PC-3 (cell line): ENCODE measurements around the gene DRC1. TPM values are rescaled to one million over a fixed set of nuclear protein-coding genes. Genes with fewer than 3 reads are reported as not detected.

Source experiments
- ATAC-seq: fragments of 200-7000 bp; cut with Tn5 transposase; 2 replicates; pipeline ENCODE4 v1.9.1; 2020; ENCODE audit warnings: mild to moderate bottlenecking, moderate library complexity
- BruUV-seq: library from RNA; stranded (reverse); fragments of 400-500 nt; replicated peaks from 2 replicates; lab custom pipeline; 2021; lab: Mats Ljungman, UMichigan
- CTCF ChIA-PET: fragments of 300-600 bp; sonication (Branson Sonifier 250); formaldehyde crosslinking; loops from one replicate; lab custom pipeline; 2022; ENCODE audit warnings: antibody characterized with exemption; lab: Charles Lee
- POLR2A ChIA-PET: fragments of 300-600 bp; sonication (Branson Sonifier 250); formaldehyde crosslinking; loops from one replicate; lab custom pipeline; 2022; ENCODE audit warnings: antibody characterized with exemption; ENCODE audit not compliant: unreplicated experiment; lab: Charles Lee
- DNase-seq: peaks from one replicate; pipeline ENCODE4 v3.0.0-alpha.2; 2015
- H2AFZ ChIP-seq: fragments of 300-600 bp; sonication (generic); 2 replicates; pipeline ENCODE4 v1.6.0; 2016; ENCODE audit warnings: antibody characterized with exemption, low read length
- H3F3A ChIP-seq: fragments of 300-600 bp; sonication (generic); one replicate; pipeline ENCODE4 v1.6.0; 2017; ENCODE audit warnings: antibody characterized with exemption, low read length, control low read depth, mild to moderate bottlenecking; ENCODE audit not compliant: unreplicated experiment
- H3K27ac ChIP-seq: fragments of 300-600 bp; sonication (generic); 2 replicates; pipeline ENCODE4 v1.5.1; 2016; ENCODE audit warnings: mild to moderate bottlenecking, low read length
- H3K27me3 ChIP-seq: fragments of 300-600 bp; sonication (generic); 2 replicates; pipeline ENCODE4 v1.6.1; 2016; ENCODE audit warnings: low read length, mixed read lengths
- H3K36me3 ChIP-seq: fragments of 300-600 bp; sonication (generic); 2 replicates; pipeline ENCODE4 v1.6.1; 2016; ENCODE audit warnings: low read depth, mixed run types, low read length, mixed read lengths
- H3K4me1 ChIP-seq: fragments of 300-600 bp; sonication (generic); 2 replicates; pipeline ENCODE4 v1.5.1; 2016; ENCODE audit warnings: low read length; ENCODE audit not compliant: insufficient read depth
- H3K4me2 ChIP-seq: fragments of 300-600 bp; sonication (generic); 2 replicates; pipeline ENCODE4 v1.6.0; 2016; ENCODE audit warnings: low read length
- H3K4me3 ChIP-seq: fragments of 300-600 bp; sonication (generic); 2 replicates; pipeline ENCODE4 v1.5.1; 2016; ENCODE audit warnings: mild to moderate bottlenecking, low read length, mixed read lengths
- H3K79me2 ChIP-seq: fragments of 300-600 bp; sonication (generic); 2 replicates; pipeline ENCODE4 v1.6.1; 2017; ENCODE audit warnings: low read length, mixed read lengths
- H3K9ac ChIP-seq: fragments of 300-600 bp; sonication (generic); 2 replicates; pipeline ENCODE4 v1.6.0; 2016; ENCODE audit warnings: mild to moderate bottlenecking, low read length
- H3K9me2 ChIP-seq: fragments of 300-600 bp; sonication (generic); replicated peaks from 2 replicates; pipeline ENCODE4 v1.6.1; 2016; ENCODE audit warnings: mixed run types, low read length, mixed read lengths
- H3K9me3 ChIP-seq: fragments of 300-600 bp; sonication (generic); 2 replicates; pipeline ENCODE4 v1.6.1; 2016; ENCODE audit warnings: low read length, mixed read lengths
- H4K20me1 ChIP-seq: fragments of 300-600 bp; sonication (generic); 2 replicates; pipeline ENCODE4 v1.6.1; 2016; ENCODE audit warnings: low read length, mixed read lengths
- CTCF ChIP-seq: fragments of 300-600 bp; sonication (generic); conservative IDR thresholded peaks from 2 replicates; pipeline ENCODE4 v1.5.1; 2017; ENCODE audit warnings: antibody characterized with exemption, low read depth, mild to moderate bottlenecking, low read length
- EZH2 ChIP-seq: fragments of 300-600 bp; sonication (generic); IDR thresholded peaks from one replicate; pipeline ENCODE4 v1.6.1; 2017; ENCODE audit warnings: antibody characterized with exemption, mild to moderate bottlenecking, low read length; ENCODE audit not compliant: unreplicated experiment
- EZH2phosphoT487 ChIP-seq: fragments of 300-600 bp; sonication (generic); IDR thresholded peaks from 2 replicates; pipeline ENCODE4 v1.6.1; 2018; ENCODE audit warnings: mild to moderate bottlenecking, antibody characterized with exemption, low read length, borderline replicate concordance
- intact Hi-C: fragments of 100-400 bp; cut with micrococcal nuclease; formaldehyde crosslinking; loops from 2 replicates; pipeline ENCODE4 v1.9.0; 2023
- total RNA-seq: library from RNA; depleted of rRNA; stranded (reverse); fragments of >200 nt; gene quantifications from 2 replicates; pipeline ENCODE4 v1.2.3, GENCODE V29; 2014

DRC1 gene
- total RNA-seq, 1 experiment from 2014 or later = not detected

- H4K20me1 ChIP-seq = no peaks in the 10 kb centered on the region
- intact Hi-C loops = no loop called here
- no peaks in the 10 kb centered on the region for H3K36me3 ChIP-seq
- no peak overlapping the region for H3K4me3 ChIP-seq
- no peak overlapping the region for H3K9ac ChIP-seq
- DNase-seq (no peak), ATAC-seq (no peak)
- no peaks in the 10 kb centered on the region for H3K9me2 ChIP-seq
- no peak overlapping the region for H3K27ac ChIP-seq
- H3K9me3 ChIP-seq = no peaks in the 10 kb centered on the region
- peaks cover under 1% of the 10 kb centered on the region; the same call in 1 of the 2 replicates for H3K27me3 ChIP-seq
- no peak for TF ChIP-seq CTCF
- TF ChIP-seq EZH2phosphoT487 = no peak
- no peak for TF ChIP-seq EZH2
- ChIA-PET POLR2A (no interaction called here), CTCF (no interaction called here)
- BruUV-seq = no TSS peak
- no peaks in the 10 kb centered on the region for H3F3A ChIP-seq
- H3K4me2 ChIP-seq = no peak overlapping the region
- no peaks in the 10 kb centered on the region for H3K79me2 ChIP-seq
- no peaks in the 10 kb centered on the region for H3K4me1 ChIP-seq
- no peak overlapping the region for H2AFZ ChIP-seq
These were observed 83.4 kb downstream of the DRC1 start for GRCh38 chr2:26485099-26485498.

GRCh38 chr2:26485725-26486418 lies 84.2 kb downstream of the DRC1 start:
- Histone ChIP-seq H3K9ac (no peak overlapping the region), H3K4me1 (no peaks in the 10 kb centered on the region), H3K9me2 (no peaks in the 10 kb centered on the region), H3K4me2 (no peak overlapping the region), H3K9me3 (no peaks in the 10 kb centered on the region), H3K79me2 (no peaks in the 10 kb centered on the region), H3F3A (no peaks in the 10 kb centered on the region), H3K36me3 (no peaks in the 10 kb centered on the region), H4K20me1 (no peaks in the 10 kb centered on the region), H2AFZ (no peak overlapping the region), H3K4me3 (no peak overlapping the region), H3K27ac (no peak overlapping the region), H3K27me3 (peaks cover 3% of the 10 kb centered on the region; the same call in 1 of the 2 replicates)
- ATAC-seq = no peak
- no TSS peak for BruUV-seq
- no peak for DNase-seq
- ChIA-PET POLR2A (no interaction called here), CTCF (interaction anchor here (0.5 kb wide), 1 partner anchor 111 kb away, joined by 4 read pairs; no protein-coding TSS in a partner anchor)
- TF ChIP-seq CTCF (no peak), EZH2 (no peak), EZH2phosphoT487 (no peak)
- intact Hi-C loops = no loop called here

GRCh38 chr2:26486789-26487188 lies 85.1 kb downstream of the DRC1 start:
- H3K27ac ChIP-seq = no peak overlapping the region
- no peak overlapping the region for H3K4me3 ChIP-seq
- DNase-seq = no peak
- H4K20me1 ChIP-seq = no peaks in the 10 kb centered on the region
- H3K4me1 ChIP-seq = no peaks in the 10 kb centered on the region
- no peak for ATAC-seq
- no peak for TF ChIP-seq EZH2
- TF ChIP-seq CTCF = no peak
- no peak for TF ChIP-seq EZH2phosphoT487
- no peaks in the 10 kb centered on the region for H3K36me3 ChIP-seq
- ChIA-PET POLR2A (no interaction called here), CTCF (no interaction called here)
- no peak overlapping the region for H3K9ac ChIP-seq
- H3K79me2 ChIP-seq = no peaks in the 10 kb centered on the region
- H3K9me3 ChIP-seq = no peaks in the 10 kb centered on the region
- BruUV-seq = no TSS peak
- no peak overlapping the region for H3K4me2 ChIP-seq
- H3F3A ChIP-seq = no peaks in the 10 kb centered on the region
- H3K27me3 ChIP-seq = peaks cover 3% of the 10 kb centered on the region; the same call in 1 of the 2 replicates
- H3K9me2 ChIP-seq = no peaks in the 10 kb centered on the region
- H2AFZ ChIP-seq = no peak overlapping the region
- intact Hi-C loops = no loop called here
